PC-3 (cell line): ENCODE results near the gene FLYWCH2. TPM values are rescaled to one million over a fixed set of nuclear protein-coding genes. Genes with fewer than 3 reads are reported as not detected.

Experiments used
- ATAC-seq: fragments of 200-7000 bp; cut with Tn5 transposase; 2 replicates; pipeline ENCODE4 v1.9.1; 2020; ENCODE audit warnings: mild to moderate bottlenecking, moderate library complexity
- BruUV-seq: library from RNA; stranded (reverse); fragments of 400-500 nt; replicated peaks from 2 replicates; lab custom pipeline; 2021; lab: Mats Ljungman, UMichigan
- CTCF ChIA-PET: fragments of 300-600 bp; sonication (Branson Sonifier 250); formaldehyde crosslinking; loops from one replicate; lab custom pipeline; 2022; ENCODE audit warnings: antibody characterized with exemption; lab: Charles Lee
- POLR2A ChIA-PET: fragments of 300-600 bp; sonication (Branson Sonifier 250); formaldehyde crosslinking; loops from one replicate; lab custom pipeline; 2022; ENCODE audit warnings: antibody characterized with exemption; ENCODE audit not compliant: unreplicated experiment; lab: Charles Lee
- DNase-seq: peaks from one replicate; pipeline ENCODE4 v3.0.0-alpha.2; 2015
- H2AFZ ChIP-seq: fragments of 300-600 bp; sonication (generic); 2 replicates; pipeline ENCODE4 v1.6.0; 2016; ENCODE audit warnings: antibody characterized with exemption, low read length
- H3F3A ChIP-seq: fragments of 300-600 bp; sonication (generic); one replicate; pipeline ENCODE4 v1.6.0; 2017; ENCODE audit warnings: antibody characterized with exemption, low read length, control low read depth, mild to moderate bottlenecking; ENCODE audit not compliant: unreplicated experiment
- H3K27ac ChIP-seq: fragments of 300-600 bp; sonication (generic); 2 replicates; pipeline ENCODE4 v1.5.1; 2016; ENCODE audit warnings: mild to moderate bottlenecking, low read length
- H3K27me3 ChIP-seq: fragments of 300-600 bp; sonication (generic); 2 replicates; pipeline ENCODE4 v1.6.1; 2016; ENCODE audit warnings: low read length, mixed read lengths
- H3K36me3 ChIP-seq: fragments of 300-600 bp; sonication (generic); 2 replicates; pipeline ENCODE4 v1.6.1; 2016; ENCODE audit warnings: low read depth, mixed run types, low read length, mixed read lengths
- H3K4me1 ChIP-seq: fragments of 300-600 bp; sonication (generic); 2 replicates; pipeline ENCODE4 v1.5.1; 2016; ENCODE audit warnings: low read length; ENCODE audit not compliant: insufficient read depth
- H3K4me2 ChIP-seq: fragments of 300-600 bp; sonication (generic); 2 replicates; pipeline ENCODE4 v1.6.0; 2016; ENCODE audit warnings: low read length
- H3K4me3 ChIP-seq: fragments of 300-600 bp; sonication (generic); 2 replicates; pipeline ENCODE4 v1.5.1; 2016; ENCODE audit warnings: mild to moderate bottlenecking, low read length, mixed read lengths
- H3K79me2 ChIP-seq: fragments of 300-600 bp; sonication (generic); 2 replicates; pipeline ENCODE4 v1.6.1; 2017; ENCODE audit warnings: low read length, mixed read lengths
- H3K9ac ChIP-seq: fragments of 300-600 bp; sonication (generic); 2 replicates; pipeline ENCODE4 v1.6.0; 2016; ENCODE audit warnings: mild to moderate bottlenecking, low read length
- H3K9me2 ChIP-seq: fragments of 300-600 bp; sonication (generic); replicated peaks from 2 replicates; pipeline ENCODE4 v1.6.1; 2016; ENCODE audit warnings: mixed run types, low read length, mixed read lengths
- H3K9me3 ChIP-seq: fragments of 300-600 bp; sonication (generic); 2 replicates; pipeline ENCODE4 v1.6.1; 2016; ENCODE audit warnings: low read length, mixed read lengths
- H4K20me1 ChIP-seq: fragments of 300-600 bp; sonication (generic); 2 replicates; pipeline ENCODE4 v1.6.1; 2016; ENCODE audit warnings: low read length, mixed read lengths
- CTCF ChIP-seq: fragments of 300-600 bp; sonication (generic); conservative IDR thresholded peaks from 2 replicates; pipeline ENCODE4 v1.5.1; 2017; ENCODE audit warnings: antibody characterized with exemption, low read depth, mild to moderate bottlenecking, low read length
- EZH2 ChIP-seq: fragments of 300-600 bp; sonication (generic); IDR thresholded peaks from one replicate; pipeline ENCODE4 v1.6.1; 2017; ENCODE audit warnings: antibody characterized with exemption, mild to moderate bottlenecking, low read length; ENCODE audit not compliant: unreplicated experiment
- EZH2phosphoT487 ChIP-seq: fragments of 300-600 bp; sonication (generic); IDR thresholded peaks from 2 replicates; pipeline ENCODE4 v1.6.1; 2018; ENCODE audit warnings: mild to moderate bottlenecking, antibody characterized with exemption, low read length, borderline replicate concordance
- intact Hi-C: fragments of 100-400 bp; cut with micrococcal nuclease; formaldehyde crosslinking; loops from 2 replicates; pipeline ENCODE4 v1.9.0; 2023
- total RNA-seq: library from RNA; depleted of rRNA; stranded (reverse); fragments of >200 nt; gene quantifications from 2 replicates; pipeline ENCODE4 v1.2.3, GENCODE V29; 2014

FLYWCH2 gene
- total RNA-seq, 1 experiment from 2014 or later = 100 TPM

- ATAC-seq (no peak), DNase-seq (no peak)
- peaks cover 19% of the 10 kb centered on the region for H3K4me1 ChIP-seq
- TF ChIP-seq EZH2 (no peak), CTCF (peak; percentile 59), EZH2phosphoT487 (no peak)
- no peaks in the 10 kb centered on the region for H3K27me3 ChIP-seq
- no peaks in the 10 kb centered on the region for H4K20me1 ChIP-seq
- no peaks in the 10 kb centered on the region for H3K36me3 ChIP-seq
- no peak overlapping the region for H3K27ac ChIP-seq
- BruUV-seq = no TSS peak
- ChIA-PET POLR2A (no interaction called here), CTCF (no interaction called here)
- H3K9me2 ChIP-seq = no peaks in the 10 kb centered on the region
- H2AFZ ChIP-seq = no peak overlapping the region
- no peak overlapping the region for H3K9ac ChIP-seq
- no peaks in the 10 kb centered on the region for H3K9me3 ChIP-seq
- no peak overlapping the region for H3K4me2 ChIP-seq
- H3K4me3 ChIP-seq = no peak overlapping the region
- H3F3A ChIP-seq = peaks cover 5% of the 10 kb centered on the region
- H3K79me2 ChIP-seq = no peaks in the 10 kb centered on the region
- intact Hi-C loops = no loop called here
Observed at GRCh38 chr16:2842340-2843000, 40.5 kb upstream of the FLYWCH2 start.

GRCh38 chr16:2843526-2843925, 39.5 kb upstream of the FLYWCH2 start:
- BruUV-seq = no TSS peak
- no peak overlapping the region for H3K4me3 ChIP-seq
- H4K20me1 ChIP-seq = no peaks in the 10 kb centered on the region
- no peak for TF ChIP-seq CTCF
- no peak for TF ChIP-seq EZH2phosphoT487
- TF ChIP-seq EZH2 = no peak
- peaks cover 5% of the 10 kb centered on the region for H3F3A ChIP-seq
- POLR2A ChIA-PET = no interaction called here
- CTCF ChIA-PET = no interaction called here
- H3K79me2 ChIP-seq = no peaks in the 10 kb centered on the region
- peaks cover 19% of the 10 kb centered on the region for H3K4me1 ChIP-seq
- no peak for ATAC-seq
- H3K9me2 ChIP-seq = no peaks in the 10 kb centered on the region
- no peak overlapping the region for H2AFZ ChIP-seq
- no peaks in the 10 kb centered on the region for H3K27me3 ChIP-seq
- no peak overlapping the region for H3K27ac ChIP-seq
- no peak overlapping the region for H3K4me2 ChIP-seq
- DNase-seq = no peak
- intact Hi-C loops = no loop called here
- no peaks in the 10 kb centered on the region for H3K9me3 ChIP-seq
- H3K9ac ChIP-seq = no peak overlapping the region
- no peaks in the 10 kb centered on the region for H3K36me3 ChIP-seq

GRCh38 chr16:2845116-2845515, 37.9 kb upstream of the FLYWCH2 start:
- Histone ChIP-seq H3K9ac (no peak overlapping the region), H4K20me1 (no peaks in the 10 kb centered on the region), H3K4me3 (no peak overlapping the region), H3K27me3 (no peaks in the 10 kb centered on the region), H3K79me2 (no peaks in the 10 kb centered on the region), H3F3A (peaks cover 5% of the 10 kb centered on the region), H3K27ac (no peak overlapping the region), H2AFZ (no peak overlapping the region), H3K36me3 (no peaks in the 10 kb centered on the region), H3K4me2 (no peak overlapping the region), H3K9me3 (no peaks in the 10 kb centered on the region), H3K9me2 (no peaks in the 10 kb centered on the region), H3K4me1 (peaks cover 15% of the 10 kb centered on the region)
- ChIA-PET CTCF (no interaction called here), POLR2A (no interaction called here)
- DNase-seq = no peak
- intact Hi-C loops = no loop called here
- TF ChIP-seq EZH2 (no peak), CTCF (no peak), EZH2phosphoT487 (no peak)
- no peak for ATAC-seq
- BruUV-seq = no TSS peak
